ENCODE data around the gene SLC10A4. TPM values are rescaled to one million over a fixed set of nuclear protein-coding genes. Genes with fewer than 3 reads are reported as not detected.

Gene SLC10A4
- total RNA-seq, 1 donor from 2014 or later = 7.1 TPM

- Mint-ChIP-seq H3K9me3 (ENCODE audit: unreplicated experiment) (peaks cover 2% of the 10 kb centered on the region), H3K27ac (ENCODE audit: unreplicated experiment) (no peak overlapping the region), H3K36me3 (ENCODE audit: unreplicated experiment) (no peaks in the 10 kb centered on the region), H3K27me3 (ENCODE audit: unreplicated experiment) (peaks cover 3% of the 10 kb centered on the region), H3K4me1 (ENCODE audit: low read depth, unreplicated experiment) (no peaks in the 10 kb centered on the region), H3K4me3 (ENCODE audit: unreplicated experiment) (no peak overlapping the region)
- no peak for DNase-seq
- TF ChIP-seq, protein P1, sequence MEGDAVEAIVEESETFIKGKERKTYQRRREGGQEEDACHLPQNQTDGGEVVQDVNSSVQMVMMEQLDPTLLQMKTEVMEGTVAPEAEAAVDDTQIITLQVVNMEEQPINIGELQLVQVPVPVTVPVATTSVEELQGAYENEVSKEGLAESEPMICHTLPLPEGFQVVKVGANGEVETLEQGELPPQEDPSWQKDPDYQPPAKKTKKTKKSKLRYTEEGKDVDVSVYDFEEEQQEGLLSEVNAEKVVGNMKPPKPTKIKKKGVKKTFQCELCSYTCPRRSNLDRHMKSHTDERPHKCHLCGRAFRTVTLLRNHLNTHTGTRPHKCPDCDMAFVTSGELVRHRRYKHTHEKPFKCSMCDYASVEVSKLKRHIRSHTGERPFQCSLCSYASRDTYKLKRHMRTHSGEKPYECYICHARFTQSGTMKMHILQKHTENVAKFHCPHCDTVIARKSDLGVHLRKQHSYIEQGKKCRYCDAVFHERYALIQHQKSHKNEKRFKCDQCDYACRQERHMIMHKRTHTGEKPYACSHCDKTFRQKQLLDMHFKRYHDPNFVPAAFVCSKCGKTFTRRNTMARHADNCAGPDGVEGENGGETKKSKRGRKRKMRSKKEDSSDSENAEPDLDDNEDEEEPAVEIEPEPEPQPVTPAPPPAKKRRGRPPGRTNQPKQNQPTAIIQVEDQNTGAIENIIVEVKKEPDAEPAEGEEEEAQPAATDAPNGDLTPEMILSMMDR (IDR thresholded peaks at IDR 0.05; ENCODE audit: partially characterized antibody, unreplicated experiment) = no peak
These were observed 23.6 kb downstream of the SLC10A4 start for GRCh38 chr4:48506716-48507115.

DNA sequence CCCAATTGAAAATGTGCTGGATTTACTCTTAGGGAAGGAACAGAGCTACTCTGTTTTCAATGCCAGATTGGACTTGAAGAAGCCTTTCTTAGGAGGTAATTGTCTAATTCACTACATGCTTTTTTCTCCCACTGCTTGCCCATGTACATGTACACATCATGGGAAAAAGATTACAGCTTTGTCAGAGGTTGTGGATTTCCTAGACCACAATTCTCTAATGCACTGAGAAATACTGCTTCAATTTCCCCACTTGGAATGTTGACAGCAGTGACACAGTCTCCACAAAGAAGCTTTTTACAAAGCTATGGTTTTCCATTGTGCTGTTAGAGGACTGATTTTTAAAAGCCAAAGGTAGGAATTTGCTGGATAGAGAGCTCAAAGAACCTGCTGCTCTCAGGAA lies 26.4 kb downstream of the SLC10A4 start:
- H3K27ac Mint-ChIP-seq (ENCODE audit: unreplicated experiment) = no peak overlapping the region
- no peaks in the 10 kb centered on the region for H3K4me1 Mint-ChIP-seq (ENCODE audit: low read depth, unreplicated experiment)
- peaks cover 2% of the 10 kb centered on the region for H3K9me3 Mint-ChIP-seq (ENCODE audit: unreplicated experiment)
- TF ChIP-seq, protein P1 (IDR thresholded peaks at IDR 0.05; ENCODE audit: partially characterized antibody, unreplicated experiment) = no peak
- H3K27me3 Mint-ChIP-seq (ENCODE audit: unreplicated experiment) = peaks cover 3% of the 10 kb centered on the region
- peaks cover 6% of the 10 kb centered on the region for H3K36me3 Mint-ChIP-seq (ENCODE audit: unreplicated experiment)
- no peak for DNase-seq
- H3K4me3 Mint-ChIP-seq (ENCODE audit: unreplicated experiment) = no peak overlapping the region

GRCh38 chr4:48518143-48518542 lies 35.0 kb downstream of the SLC10A4 start:
- H3K27ac Mint-ChIP-seq (ENCODE audit: unreplicated experiment) = no peak overlapping the region
- no peaks in the 10 kb centered on the region for H3K27me3 Mint-ChIP-seq (ENCODE audit: unreplicated experiment)
- H3K9me3 Mint-ChIP-seq (ENCODE audit: unreplicated experiment) = no peaks in the 10 kb centered on the region
- TF ChIP-seq, protein P1 (IDR thresholded peaks at IDR 0.05; ENCODE audit: partially characterized antibody, unreplicated experiment) = no peak
- H3K4me1 Mint-ChIP-seq (ENCODE audit: low read depth, unreplicated experiment) = no peaks in the 10 kb centered on the region
- H3K36me3 Mint-ChIP-seq (ENCODE audit: unreplicated experiment) = peaks cover 8% of the 10 kb centered on the region
- H3K4me3 Mint-ChIP-seq (ENCODE audit: unreplicated experiment) = no peak overlapping the region
- DNase-seq = no peak

DNA sequence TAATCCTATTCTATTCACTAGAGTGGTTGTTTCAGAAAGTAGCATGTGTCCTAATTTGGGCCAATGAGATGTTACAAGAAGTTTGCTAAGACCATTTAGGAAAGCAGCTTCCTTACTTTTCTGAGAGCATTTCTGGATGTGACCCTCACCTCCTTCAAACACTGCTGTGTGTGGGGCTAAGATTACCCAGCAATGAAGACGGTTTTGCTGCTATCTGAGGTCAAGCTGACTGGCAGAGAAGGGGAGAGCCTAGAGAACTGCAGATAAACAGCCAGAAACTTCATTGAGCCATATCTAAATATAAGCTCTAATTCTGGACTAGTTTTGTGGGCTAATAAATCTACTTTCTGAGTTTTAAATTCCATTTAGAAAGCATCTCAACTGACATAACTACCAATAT lies 43.3 kb downstream of the SLC10A4 start:
- Mint-ChIP-seq H3K27ac (ENCODE audit: unreplicated experiment) (no peak overlapping the region), H3K27me3 (ENCODE audit: unreplicated experiment) (peaks cover 2% of the 10 kb centered on the region), H3K36me3 (ENCODE audit: unreplicated experiment) (no peaks in the 10 kb centered on the region), H3K9me3 (ENCODE audit: unreplicated experiment) (peaks cover 5% of the 10 kb centered on the region), H3K4me3 (ENCODE audit: unreplicated experiment) (no peak overlapping the region), H3K4me1 (ENCODE audit: low read depth, unreplicated experiment) (no peaks in the 10 kb centered on the region)
- TF ChIP-seq, protein P1 (IDR thresholded peaks at IDR 0.05; ENCODE audit: partially characterized antibody, unreplicated experiment) = no peak
- DNase-seq = no peak

DNA sequence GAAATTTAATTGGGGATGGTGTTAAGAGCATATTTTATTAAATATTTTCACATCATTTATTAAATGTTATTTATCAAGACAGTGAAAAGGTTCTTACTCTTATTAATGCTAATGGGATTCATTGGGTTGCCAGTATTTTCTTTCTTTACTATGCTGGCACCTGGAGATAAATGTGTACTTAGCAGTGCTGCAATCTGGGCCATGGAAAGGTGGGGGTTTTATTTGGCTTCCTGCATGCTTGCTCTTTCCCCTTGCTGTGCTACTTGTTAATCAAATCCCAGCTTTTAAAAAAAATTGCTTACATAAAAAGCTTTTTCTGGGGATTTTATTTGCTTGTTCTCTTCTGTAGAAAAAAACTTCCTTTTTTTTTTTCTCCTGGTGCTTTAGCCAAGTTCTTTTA lies 55.2 kb downstream of the SLC10A4 start:
- H3K27ac Mint-ChIP-seq (ENCODE audit: unreplicated experiment) = no peak overlapping the region
- peaks cover 7% of the 10 kb centered on the region for H3K36me3 Mint-ChIP-seq (ENCODE audit: unreplicated experiment)
- no peaks in the 10 kb centered on the region for H3K9me3 Mint-ChIP-seq (ENCODE audit: unreplicated experiment)
- H3K4me3 Mint-ChIP-seq (ENCODE audit: unreplicated experiment) = no peak overlapping the region
- TF ChIP-seq, protein P1 (IDR thresholded peaks at IDR 0.05; ENCODE audit: partially characterized antibody, unreplicated experiment) = no peak
- peaks cover 3% of the 10 kb centered on the region for H3K4me1 Mint-ChIP-seq (ENCODE audit: low read depth, unreplicated experiment)
- no peak for DNase-seq
- H3K27me3 Mint-ChIP-seq (ENCODE audit: unreplicated experiment) = peaks cover 4% of the 10 kb centered on the region

Other genes starting within 250 kb of the SLC10A4 start
- gene TEC, start 213.5 kb upstream of the SLC10A4 start, total RNA-seq (ENCODE audit: unreplicated experiment) = 0.37 TPM
- gene SLAIN2, start 141.8 kb upstream of the SLC10A4 start, total RNA-seq (ENCODE audit: unreplicated experiment) = 72.6 TPM
- gene ZAR1, start 6.9 kb downstream of the SLC10A4 start, total RNA-seq (ENCODE audit: unreplicated experiment) = 0.49 TPM